GM18499 (cell line): Measurements from ENCODE around the gene HAO2.
"Not testable (repeated sequence)": the region's sequence is repeated elsewhere in the genome, so short reads cannot be mapped to it uniquely, and the experiment has no call there.

Experiments
- ATAC-seq: cut with Tn5 transposase; IDR thresholded peaks from one replicate; pipeline ENCODE4 v1.9.1; 2021; ENCODE audit warnings: moderate number of reproducible peaks; ENCODE audit not compliant: insufficient read depth, unreplicated experiment

HAO2 gene

DNA sequence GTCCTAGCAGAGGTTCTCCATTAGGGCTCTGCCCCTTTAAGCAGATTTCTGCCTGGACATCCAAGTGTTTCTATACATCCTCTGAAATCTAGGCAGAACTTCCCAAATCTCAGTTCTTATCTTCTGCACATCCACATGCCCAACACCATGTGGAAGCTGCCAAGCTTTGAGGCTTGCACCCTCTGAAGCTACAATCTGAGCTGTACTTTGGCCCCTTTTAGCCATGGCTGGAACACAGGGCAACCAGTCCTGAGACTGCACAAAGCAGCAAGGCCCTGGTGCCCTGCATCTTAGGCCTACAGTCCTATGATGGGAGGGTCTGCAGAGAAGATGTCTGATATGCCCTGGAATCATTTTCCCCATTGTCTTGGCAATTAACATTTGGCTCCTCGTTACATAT is 8.0 kb downstream of the HAO2 start:
- ATAC-seq, result no peak

DNA sequence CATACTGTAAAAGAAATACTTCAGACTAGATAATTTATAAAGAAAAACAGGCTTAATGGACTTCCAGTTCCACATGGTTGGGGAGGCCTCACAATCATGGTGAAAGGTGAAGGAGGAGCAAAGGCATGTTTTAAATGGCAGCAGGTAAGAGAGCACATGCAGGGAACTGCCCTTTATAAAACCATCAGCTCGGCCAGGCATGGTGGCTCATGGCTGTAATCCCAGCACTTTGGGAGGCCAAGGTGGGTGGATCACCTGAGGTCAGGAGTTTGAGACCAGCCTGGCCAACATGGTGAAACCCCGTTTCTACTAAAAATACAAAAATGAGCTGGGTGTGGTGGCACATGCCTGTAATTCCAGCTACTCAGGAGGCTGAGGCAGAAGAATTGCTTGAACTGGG is 9.0 kb downstream of the HAO2 start:
- ATAC-seq, result not testable (repeated sequence)

DNA sequence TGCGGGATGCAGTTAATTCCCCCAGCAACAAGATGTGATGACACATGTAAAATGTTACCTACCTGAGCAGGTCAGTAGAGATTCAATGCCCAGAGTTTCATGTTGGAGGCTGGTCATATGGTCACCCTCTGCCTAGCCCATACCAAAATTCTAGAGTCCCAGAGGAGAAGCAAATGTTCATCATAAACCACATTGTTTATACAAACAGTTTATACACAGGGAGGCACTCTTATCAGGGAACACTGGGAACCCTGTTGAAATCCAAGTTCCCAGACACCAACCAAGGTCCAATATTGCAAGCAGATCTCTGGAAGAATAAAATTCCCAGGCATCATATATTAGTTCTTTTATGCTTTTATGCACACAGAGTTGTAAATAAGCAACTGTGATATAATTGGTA is 10.5 kb downstream of the HAO2 start:
- no peak for ATAC-seq

DNA sequence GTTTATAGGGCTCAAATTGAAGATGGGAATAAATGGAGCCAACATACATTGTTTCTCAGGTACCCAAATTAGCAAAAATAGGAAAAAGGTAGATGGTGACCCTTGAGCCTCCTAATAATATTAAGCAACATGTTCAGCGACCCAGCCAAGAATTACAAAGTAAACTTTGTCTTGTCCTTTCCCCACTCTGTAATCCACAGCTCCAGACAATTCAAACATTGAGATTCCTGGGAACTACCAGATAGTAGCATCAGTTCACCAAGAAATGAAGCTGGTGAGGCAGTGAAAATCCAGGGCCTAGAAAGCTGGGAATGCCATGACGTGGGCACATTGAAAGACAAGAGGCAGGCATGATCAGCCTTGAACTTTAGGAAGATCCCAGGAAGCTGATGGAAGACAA is 11.7 kb downstream of the HAO2 start:
- no peak for ATAC-seq

DNA sequence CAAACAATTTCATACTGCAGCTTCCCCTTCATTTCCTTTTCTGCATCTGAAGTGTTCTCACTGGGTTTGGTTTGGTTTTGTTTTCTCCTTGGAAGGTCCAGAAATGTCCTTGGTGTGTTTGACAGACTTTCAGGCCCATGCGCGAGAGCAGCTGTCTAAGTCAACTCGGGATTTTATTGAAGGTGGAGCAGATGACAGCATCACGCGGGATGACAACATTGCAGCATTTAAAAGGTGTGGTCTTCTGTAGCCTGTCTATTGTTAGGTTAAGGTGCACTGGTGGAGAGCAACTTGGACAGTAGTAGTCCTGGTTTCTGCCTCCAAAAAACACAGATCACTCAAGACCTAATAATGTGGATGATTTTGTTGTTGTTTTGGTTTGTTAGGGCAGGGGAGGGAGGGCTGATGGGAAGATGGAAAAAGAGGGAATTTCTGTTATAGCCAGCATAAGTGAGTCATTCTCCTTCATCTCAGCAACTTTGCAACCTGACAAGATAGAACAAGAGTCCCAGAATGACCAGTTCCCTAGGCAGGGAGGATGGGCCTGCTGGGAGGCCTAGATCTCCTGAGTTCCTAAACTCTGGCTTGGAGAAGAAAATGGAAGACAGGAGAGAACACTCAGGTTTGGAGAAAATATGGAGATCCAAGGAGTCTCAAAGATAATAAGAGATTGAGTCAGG is 12.5 kb downstream of the HAO2 start:
- no peak for ATAC-seq

DNA sequence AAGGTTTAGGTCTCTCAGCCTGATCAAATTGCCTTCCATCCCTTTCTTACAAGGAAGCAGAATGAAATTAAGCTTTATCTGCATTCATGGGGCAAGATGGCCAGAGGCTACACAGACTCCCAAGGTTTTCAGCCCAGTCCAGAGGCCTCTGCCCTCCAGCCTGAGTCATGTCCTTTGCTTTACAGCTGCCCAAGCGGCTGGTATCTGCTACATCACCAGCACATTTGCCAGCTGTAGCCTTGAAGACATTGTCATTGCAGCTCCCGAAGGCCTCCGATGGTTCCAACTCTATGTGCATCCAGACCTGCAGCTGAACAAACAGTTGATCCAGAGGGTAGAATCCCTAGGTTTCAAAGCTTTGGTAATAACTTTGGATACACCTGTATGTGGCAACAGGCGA is 16.0 kb downstream of the HAO2 start:
- no peak for ATAC-seq

DNA sequence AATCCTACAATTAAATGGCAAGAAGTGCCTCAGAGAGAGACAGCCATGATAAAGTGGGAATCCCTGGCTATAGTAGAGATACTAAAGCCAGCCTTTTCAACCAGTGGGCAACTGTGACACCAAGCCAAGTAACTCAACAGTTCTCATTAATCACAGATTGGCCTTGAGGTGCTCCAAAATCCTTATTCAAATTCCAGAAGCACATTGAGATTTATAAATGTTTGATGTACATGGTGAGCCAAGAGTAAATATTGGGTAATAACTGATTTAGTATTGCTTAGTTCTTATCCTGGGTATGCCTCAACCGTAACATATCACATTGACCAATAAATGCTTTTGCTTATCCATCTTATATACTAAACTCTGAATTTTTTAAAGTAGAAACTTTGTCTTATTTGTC is 17.1 kb downstream of the HAO2 start:
- no peak for ATAC-seq

DNA sequence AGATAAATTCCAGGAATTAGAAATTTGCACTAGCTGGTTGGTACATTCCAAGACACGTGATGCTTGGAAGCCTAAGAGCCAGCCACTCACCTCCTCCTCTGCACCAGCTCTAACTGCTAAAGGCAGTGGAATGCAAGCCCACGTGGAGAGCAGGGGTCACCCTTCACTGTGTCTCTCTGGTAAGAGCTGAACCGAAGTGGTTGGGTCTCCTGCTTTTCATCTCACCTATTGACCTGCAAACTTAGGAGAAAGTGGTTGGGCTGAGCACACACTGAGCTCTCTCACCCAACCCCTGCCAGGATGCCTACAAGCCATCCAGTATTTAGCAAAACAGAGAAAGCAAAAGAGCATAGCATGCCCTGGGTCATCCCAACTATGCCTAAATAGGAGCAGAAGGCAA is 19.3 kb downstream of the HAO2 start:
- ATAC-seq, result no peak

DNA sequence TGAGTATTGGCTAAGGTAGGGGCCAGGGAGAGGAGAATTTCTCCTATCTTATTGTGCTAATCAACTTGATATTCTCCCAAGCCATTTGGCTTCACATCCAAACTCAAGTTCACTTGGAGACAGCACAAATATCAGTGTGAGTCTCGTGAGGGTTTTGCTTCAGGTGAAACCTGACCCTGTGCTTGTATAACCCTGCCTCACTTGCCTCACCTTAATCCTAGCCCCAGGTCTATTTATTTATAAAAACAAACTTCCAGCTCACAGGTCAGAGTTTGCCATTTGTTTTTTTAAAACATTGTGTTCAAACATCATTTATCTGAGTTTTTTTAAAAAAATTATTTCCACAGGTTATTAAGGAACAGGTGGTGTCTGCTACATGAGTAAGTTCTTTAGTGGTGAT is 19.9 kb downstream of the HAO2 start:
- ATAC-seq, result no peak

DNA sequence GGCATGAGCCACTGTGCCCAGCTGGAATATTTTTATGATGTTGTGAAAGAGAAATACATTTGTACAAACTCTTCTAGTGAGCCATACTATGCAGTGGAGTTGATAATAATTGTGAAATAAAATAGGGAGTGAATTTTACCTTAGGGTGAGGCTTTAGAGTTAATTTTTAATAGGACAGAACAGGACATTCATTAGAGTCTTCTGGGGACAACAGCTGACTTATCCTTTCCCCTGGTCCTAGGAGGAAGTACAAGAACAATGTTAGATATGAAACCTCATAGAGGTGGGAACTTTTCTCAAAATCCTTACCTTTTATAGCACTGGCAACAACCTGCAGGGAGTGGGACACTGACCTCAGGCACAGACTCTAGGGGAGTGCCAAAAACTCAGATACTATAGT is 21.9 kb downstream of the HAO2 start:
- ATAC-seq, result no peak

DNA sequence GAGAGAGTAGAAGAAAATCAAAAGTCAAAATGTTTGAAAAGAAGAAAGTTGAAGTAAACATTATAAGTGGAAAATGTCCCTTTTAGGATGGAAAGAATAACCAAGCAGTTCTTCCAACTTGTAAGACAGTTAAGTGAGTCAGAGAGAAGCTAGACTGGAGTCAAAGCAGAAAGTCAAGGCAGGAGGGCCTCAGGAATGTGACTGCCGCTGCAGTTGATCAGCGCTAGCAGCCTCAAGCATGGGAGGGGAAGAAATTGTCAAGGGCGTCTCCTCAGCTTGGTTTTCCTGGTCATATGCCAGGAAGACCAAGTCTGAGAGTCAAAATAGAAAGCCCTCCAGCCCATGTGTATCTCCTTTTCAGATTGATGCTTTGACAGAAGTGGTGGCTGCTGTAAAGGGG is 23.2 kb downstream of the HAO2 start:
- ATAC-seq, result no peak

DNA sequence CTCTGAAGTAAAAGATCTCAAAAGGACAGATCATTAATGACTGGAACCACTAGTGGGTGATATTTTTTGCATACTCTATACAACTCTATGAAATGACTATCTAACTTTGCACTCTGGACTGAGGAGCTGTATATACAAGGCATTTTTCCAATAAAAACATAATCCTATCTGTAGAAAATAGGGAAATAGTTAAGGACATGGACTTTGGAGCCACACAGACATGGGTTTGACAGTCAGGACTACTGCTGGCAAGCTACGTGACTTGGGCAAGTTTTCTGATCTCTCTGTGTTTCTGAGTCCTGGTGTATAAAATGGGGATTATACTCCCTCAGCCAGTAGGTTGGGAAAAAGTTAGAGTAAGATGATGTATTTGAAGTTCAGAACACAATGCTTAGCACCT is 25.5 kb downstream of the HAO2 start:
- ATAC-seq, result no peak

DNA sequence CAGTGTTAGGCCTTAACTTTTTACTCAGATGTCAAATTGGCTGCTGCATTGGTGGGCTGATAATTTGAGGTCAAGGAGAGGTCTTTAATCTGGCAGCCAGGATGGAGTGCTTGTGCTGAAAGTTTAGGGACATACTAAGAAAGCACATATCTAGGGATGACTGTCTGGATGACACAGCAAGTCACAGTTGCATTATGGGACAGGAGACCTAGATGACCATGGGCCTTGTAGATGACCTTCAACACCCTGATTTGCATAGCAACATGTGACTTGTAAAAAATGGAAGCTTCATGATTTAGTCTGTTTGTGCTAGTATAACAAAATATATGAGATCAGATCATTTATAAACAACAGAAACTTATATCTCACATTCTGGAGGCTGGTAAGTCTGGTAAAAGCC is 28.4 kb downstream of the HAO2 start:
- no peak for ATAC-seq

DNA sequence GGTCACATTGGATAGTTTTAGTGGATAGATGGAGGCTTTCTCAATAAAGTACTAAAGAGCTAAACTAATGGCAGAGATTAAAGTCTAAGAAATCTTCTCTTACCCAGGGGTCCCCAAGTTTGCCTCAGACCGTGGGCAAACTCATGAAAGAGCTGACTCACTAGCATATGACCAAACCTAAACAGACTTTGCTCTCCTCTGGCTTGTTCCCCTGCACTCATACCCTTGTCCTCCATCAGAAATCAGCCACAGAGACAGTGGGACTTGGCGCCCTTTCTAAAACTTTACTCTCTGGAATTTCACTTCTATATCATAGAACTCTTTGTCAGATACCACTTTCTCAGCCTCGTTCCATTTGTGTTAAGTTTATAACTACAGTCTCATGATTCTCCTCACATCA is 29.4 kb downstream of the HAO2 start:
- no peak for ATAC-seq

DNA sequence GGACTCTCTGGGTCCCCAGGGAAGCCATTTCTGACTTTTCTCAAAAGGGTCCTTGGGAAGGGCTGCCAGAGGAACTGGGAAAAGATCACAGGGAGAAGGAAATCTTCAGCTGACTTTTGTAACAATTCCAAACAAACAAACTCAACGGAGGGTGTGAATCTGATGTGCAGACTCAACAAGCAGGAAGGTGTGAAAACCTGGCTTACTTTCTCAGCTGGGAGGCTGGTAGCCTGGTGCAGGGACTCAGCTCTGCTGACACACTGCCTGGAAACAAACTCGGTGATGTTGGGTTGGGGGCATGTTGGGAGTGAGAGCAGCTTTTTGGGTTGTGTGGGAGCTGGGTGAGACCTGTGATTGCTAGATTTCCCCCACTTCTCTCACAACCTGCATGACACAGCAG is 36.2 kb downstream of the HAO2 start:
- no peak for ATAC-seq

DNA sequence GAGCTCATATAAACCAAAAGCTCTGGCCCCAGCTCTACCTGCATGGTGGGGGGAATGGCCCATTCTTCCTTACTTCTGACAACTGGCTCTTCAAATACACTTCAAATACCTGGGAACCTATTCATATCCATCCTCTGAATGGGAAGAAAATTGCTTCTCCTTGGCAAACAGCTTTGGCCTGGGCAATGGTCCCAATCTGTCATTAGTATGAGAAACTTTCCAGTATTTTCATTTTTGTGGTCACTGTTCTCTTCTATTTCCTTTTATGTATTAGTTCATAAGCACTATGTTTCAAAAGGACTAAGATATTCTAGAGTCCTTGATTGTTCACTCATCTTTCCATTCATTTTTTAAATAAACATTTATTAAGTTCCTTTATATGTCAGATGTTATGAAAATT is 41.1 kb downstream of the HAO2 start:
- ATAC-seq, result no peak

DNA sequence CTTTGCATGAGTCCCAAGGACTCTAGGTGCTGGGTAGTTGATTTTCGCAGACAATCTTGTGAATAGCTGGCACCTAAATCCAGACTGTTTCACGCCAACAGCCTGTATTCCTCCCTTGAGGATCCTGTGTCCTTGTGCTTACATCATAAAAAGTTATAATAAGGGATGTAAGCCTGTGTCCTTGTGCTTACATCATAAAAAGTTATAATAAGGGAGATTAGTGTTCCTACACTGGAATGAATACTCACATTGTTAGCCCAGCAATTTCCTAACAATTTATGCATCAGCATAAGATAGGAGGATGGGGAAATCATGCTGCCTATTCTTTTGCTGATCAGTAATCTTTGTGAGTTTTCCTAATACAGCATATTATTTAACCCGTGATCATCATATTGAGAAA is 42.4 kb downstream of the HAO2 start:
- ATAC-seq, result no peak

DNA sequence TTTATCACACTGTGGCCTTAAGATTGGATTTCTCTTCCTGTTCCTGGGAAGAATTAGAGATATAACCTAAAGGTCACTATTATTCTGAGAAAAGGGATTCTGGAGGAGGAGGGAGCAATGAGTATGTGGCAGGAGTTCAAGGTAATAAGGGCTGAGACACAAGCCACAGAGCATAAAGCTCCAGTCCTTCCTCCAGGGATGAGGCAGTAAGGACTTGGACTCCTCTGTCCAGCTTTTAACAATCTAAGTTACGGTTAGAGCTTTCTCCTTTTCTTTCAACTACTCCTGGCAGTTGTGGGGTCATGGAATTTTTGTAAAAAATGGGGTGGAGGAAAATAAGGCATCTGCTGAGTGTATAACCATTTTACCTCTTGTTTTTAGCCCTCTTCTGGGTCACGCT is 46.4 kb downstream of the HAO2 start, which contains the start of gene HSD3B2:
Gene HSD3B2, plus strand, starts transcription at position 201 of the 400 bp plus-strand sequence. CDS start 270 bp downstream, outside the sequence.
- ATAC-seq, result no peak

DNA sequence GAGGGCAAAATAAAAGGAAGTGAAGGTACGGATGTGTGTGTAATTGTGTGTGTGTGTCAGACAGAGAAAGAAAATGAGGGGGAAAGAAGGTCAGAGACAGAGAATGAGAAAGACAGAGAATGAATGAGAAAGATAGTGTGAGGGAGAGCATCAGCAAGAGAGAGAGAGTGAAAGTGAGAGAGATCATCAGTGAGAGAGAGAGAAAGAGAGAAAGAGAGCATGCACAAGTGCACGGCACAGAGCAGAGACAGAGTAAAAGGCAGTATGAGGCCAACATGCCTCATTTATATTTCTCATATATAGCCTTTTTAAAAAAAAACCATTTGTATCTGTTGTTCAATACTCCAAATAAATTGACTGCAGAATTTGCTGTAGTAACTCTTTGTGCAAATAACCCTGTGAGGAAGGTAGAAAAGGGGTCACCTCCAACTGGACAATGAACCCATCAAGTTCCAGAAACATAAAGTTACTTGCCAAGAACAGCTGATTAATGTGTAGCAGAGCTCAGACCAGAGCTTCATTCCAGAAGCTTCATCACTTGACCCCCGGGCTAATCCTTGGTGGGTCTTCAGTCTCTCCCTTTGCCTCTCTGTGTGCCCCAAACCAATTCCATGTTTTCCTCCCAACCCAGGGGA is 47.5 kb downstream of the HAO2 start:
- no peak for ATAC-seq

DNA sequence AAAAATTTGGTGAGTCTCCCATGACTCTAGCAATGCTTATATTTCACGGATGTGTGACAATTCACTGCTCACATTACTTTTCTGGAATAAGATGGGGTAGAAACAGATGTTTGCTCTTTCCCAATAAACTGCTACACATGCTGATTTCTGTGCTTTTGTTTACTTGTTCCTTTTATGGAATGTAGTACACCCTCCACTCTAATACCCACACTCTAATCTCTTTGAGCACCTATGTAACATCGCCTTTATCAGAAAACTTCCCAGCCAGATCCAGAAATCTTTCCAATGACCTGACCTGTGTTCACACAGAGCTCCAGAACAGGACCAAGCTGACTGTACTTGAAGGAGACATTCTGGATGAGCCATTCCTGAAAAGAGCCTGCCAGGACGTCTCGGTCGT is 50.5 kb downstream of the HAO2 start:
- no peak for ATAC-seq

DNA sequence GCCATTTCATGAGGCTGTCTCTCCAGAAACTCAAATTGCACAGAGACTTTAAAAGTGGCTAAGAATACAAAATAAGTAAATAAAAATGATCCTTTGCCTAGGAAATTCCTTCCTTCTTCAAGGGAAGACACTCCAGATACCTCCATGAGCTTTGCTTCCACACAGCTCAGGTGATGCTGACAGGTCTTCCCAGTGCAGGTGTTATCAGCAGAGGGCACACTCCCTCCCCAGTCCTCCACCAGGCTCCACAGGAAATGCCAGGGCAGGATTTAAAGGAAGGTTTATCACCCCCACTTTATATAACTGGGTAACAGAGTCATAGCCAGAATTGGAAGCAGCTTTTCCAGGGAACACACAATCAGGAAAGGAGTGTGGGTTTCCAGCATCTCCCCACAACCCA is 52.1 kb downstream of the HAO2 start:
- no peak for ATAC-seq

DNA sequence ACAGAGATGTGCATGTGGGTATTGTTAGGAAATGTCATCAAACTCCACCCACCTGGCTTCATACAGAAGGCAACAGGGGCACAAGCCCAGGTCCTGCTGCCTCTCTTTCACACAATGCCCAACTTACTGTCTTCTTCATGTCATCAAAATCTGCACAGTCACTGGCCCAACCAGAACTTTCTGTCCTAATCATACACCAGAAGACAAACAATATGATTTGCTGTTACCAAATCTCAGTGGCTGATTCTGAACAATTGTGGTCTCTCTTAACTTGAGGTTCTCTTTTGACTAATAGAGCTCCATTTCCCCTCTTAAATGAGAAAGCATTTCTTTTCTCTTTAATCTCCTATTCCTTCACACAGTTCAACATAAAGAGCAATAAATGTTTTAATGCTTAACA is 54.0 kb downstream of the HAO2 start:
- ATAC-seq, result no peak
